AG08395 (cell line): Measurements from ENCODE around the gene DENND4B.

Experiments
- DNase-seq: peaks from one replicate; pipeline ENCODE4 v3.0.0; 2012; ENCODE audit warnings: mixed read lengths, low spot score

The DENND4B gene

GRCh38 chr1:153945131-153945794 is 1.3 kb downstream of the DENND4B start:
- DNase-seq, result no peak

- no peak for DNase-seq
These were observed 1.7 kb downstream of the DENND4B start for GRCh38 chr1:153944827-153945117.

GRCh38 chr1:153944005-153944826 is 2.3 kb downstream of the DENND4B start:
- DNase-seq, result no peak

GRCh38 chr1:153942766-153943549 is 3.6 kb downstream of the DENND4B start:
- no peak for DNase-seq

GRCh38 chr1:153941826-153942725 is 4.4 kb downstream of the DENND4B start:
- no peak for DNase-seq

GRCh38 chr1:153940756-153941155 is 5.8 kb downstream of the DENND4B start:
- no peak for DNase-seq

GRCh38 chr1:153939476-153939875 is 7.0 kb downstream of the DENND4B start:
- no peak for DNase-seq

- DNase-seq, result no peak
These were observed 7.5 kb downstream of the DENND4B start for GRCh38 chr1:153938996-153939395.

GRCh38 chr1:153937331-153937730 is 9.2 kb downstream of the DENND4B start:
- no peak for DNase-seq

- no peak for DNase-seq
These were observed 10.3 kb downstream of the DENND4B start for GRCh38 chr1:153936011-153936802.

- no peak for DNase-seq
These were observed 11.8 kb downstream of the DENND4B start for GRCh38 chr1:153934746-153935145.

GRCh38 chr1:153933955-153934354 is 12.6 kb downstream of the DENND4B start:
- no peak for DNase-seq

GRCh38 chr1:153933430-153933829 is 13.1 kb downstream of the DENND4B start:
- DNase-seq, result no peak

- DNase-seq, result no peak
These were observed 14.1 kb downstream of the DENND4B start for GRCh38 chr1:153932156-153933131.

GRCh38 chr1:153929981-153930948 is 16.3 kb downstream of the DENND4B start:
- DNase-seq, result no peak

GRCh38 chr1:153929426-153929825 is 17.1 kb downstream of the DENND4B start:
- DNase-seq, result no peak

GRCh38 chr1:153928791-153929341 is 17.7 kb downstream of the DENND4B start:
- DNase-seq, result no peak

- DNase-seq, result no peak
These were observed 18.3 kb downstream of the DENND4B start for GRCh38 chr1:153928245-153928644.
